ENCODE results near the gene DYNC1LI1. TPM values are rescaled to one million over a fixed set of nuclear protein-coding genes. Genes with fewer than 3 reads are reported as not detected.

Gene DYNC1LI1
- total and polyA plus RNA-seq, 2 of the 4 experiments (the other 2 are of a cell fraction) = 25.2 to 30.8 TPM

DNA sequence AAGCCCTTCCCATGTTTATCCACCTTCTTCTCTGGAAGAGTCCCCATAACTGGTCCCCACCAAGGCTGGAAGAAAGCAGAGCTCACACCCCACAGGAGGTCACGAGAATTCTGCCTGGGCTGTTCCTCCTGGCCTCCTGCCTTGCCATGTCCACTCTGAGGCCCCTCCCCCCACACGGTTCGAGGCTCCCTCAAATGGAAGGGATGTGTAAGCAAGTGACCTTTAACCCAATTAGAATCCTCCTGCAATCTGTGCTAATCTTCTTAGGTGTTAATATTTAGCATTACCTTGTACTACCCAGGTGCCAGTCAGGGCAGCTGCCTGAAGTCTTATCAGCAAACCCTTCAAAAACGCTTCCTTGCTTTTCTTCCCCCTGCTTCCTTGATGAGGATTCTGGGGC is 32.4 kb upstream of the DYNC1LI1 start:
- CTCF ChIA-PET = no interaction called here

More for the DNA sequence above, 32.4 kb upstream of the DYNC1LI1 start:
- no peak overlapping the region for H4K8ac ChIP-seq (ENCODE audit: low read depth in 2 of 2, low read length in 2 of 2)
- in situ Hi-C loops (cut with MboI; ENCODE audit: low sequenced_read_pairs) = no loop called here
- no peak overlapping the region for H4K5ac ChIP-seq (ENCODE audit: low read depth, low read length)
- H3K36me3 ChIP-seq (ENCODE audit: control insufficient read depth, insufficient read depth, low read length) = no peaks in the 10 kb centered on the region
- no peak overlapping the region for H3K4me3 ChIP-seq (ENCODE audit: insufficient read depth, low read depth, low read length)
- H2BK5ac ChIP-seq (ENCODE audit: low read depth, low read length, poor library complexity, severe bottlenecking) = no peak overlapping the region
- TF ChIP-seq FOS (IDR thresholded peaks at IDR 0.05; ENCODE audit: low read depth, low read length) (no peak), CEBPB (IDR thresholded peaks at IDR 0.05; ENCODE audit: low read depth, low read length) (no peak), MXI1 (IDR thresholded peaks at IDR 0.05; ENCODE audit: borderline replicate concordance, low read depth, low read length) (no peak), MAFK (IDR thresholded peaks at IDR 0.05; ENCODE audit: low read depth, low read length) (no peak), RCOR1 (IDR thresholded peaks at IDR 0.05; ENCODE audit: insufficient replicate concordance, low read length) (no peak), RFX5 (IDR thresholded peaks at IDR 0.05; ENCODE audit: low read depth, low read length) (no peak)
- TF ChIP-seq, protein P1, sequence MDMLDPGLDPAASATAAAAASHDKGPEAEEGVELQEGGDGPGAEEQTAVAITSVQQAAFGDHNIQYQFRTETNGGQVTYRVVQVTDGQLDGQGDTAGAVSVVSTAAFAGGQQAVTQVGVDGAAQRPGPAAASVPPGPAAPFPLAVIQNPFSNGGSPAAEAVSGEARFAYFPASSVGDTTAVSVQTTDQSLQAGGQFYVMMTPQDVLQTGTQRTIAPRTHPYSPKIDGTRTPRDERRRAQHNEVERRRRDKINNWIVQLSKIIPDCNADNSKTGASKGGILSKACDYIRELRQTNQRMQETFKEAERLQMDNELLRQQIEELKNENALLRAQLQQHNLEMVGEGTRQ (IDR thresholded peaks at IDR 0.05; ENCODE audit: low read depth, low read length) = no peak
- TF ChIP-seq, protein P2, sequence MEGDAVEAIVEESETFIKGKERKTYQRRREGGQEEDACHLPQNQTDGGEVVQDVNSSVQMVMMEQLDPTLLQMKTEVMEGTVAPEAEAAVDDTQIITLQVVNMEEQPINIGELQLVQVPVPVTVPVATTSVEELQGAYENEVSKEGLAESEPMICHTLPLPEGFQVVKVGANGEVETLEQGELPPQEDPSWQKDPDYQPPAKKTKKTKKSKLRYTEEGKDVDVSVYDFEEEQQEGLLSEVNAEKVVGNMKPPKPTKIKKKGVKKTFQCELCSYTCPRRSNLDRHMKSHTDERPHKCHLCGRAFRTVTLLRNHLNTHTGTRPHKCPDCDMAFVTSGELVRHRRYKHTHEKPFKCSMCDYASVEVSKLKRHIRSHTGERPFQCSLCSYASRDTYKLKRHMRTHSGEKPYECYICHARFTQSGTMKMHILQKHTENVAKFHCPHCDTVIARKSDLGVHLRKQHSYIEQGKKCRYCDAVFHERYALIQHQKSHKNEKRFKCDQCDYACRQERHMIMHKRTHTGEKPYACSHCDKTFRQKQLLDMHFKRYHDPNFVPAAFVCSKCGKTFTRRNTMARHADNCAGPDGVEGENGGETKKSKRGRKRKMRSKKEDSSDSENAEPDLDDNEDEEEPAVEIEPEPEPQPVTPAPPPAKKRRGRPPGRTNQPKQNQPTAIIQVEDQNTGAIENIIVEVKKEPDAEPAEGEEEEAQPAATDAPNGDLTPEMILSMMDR (conservative IDR thresholded peaks at IDR 0.05; ENCODE audit: low read depth, low read length) = no peak
- H2BK20ac ChIP-seq (ENCODE audit: low read depth, low read length) = no peak overlapping the region
- H3K4me2 ChIP-seq (ENCODE audit: low read depth, low read length) = no peak overlapping the region
- H3K27me3 ChIP-seq (ENCODE audit: control insufficient read depth, insufficient read depth, low read length) = no peaks in the 10 kb centered on the region
- H3K79me1 ChIP-seq (ENCODE audit: low read depth in 1 of 2, low read length in 2 of 2) = no peaks in the 10 kb centered on the region
- no peaks in the 10 kb centered on the region for H3K4me1 ChIP-seq (ENCODE audit: control insufficient read depth, insufficient read depth, low read length)
- H2BK15ac ChIP-seq (ENCODE audit: low read depth, low read length) = no peak overlapping the region
- no peak overlapping the region for H3K4ac ChIP-seq (ENCODE audit: low read depth, low read length)
- dilution Hi-C loops (cut with HindIII; ENCODE audit: low sequenced_read_pairs, unreplicated experiment) = no loop called here
- no peak overlapping the region for H3K27ac ChIP-seq (ENCODE audit: insufficient read depth, low read length)
- no peak overlapping the region for H3K9ac ChIP-seq (ENCODE audit: low read depth, low read length)
- H3K23ac ChIP-seq (ENCODE audit: low read depth, low read length) = no peak overlapping the region
- no peak for ATAC-seq (ENCODE audit: low read depth)
- no TSS peak for BruUV-seq (replicated peaks)
- intact Hi-C loops (cut with micrococcal nuclease) = no loop called here
- no peaks in the 10 kb centered on the region for H3K9me3 ChIP-seq (ENCODE audit: control insufficient read depth, insufficient read depth, low read length)
- no peak overlapping the region for H3K18ac ChIP-seq (ENCODE audit: low read depth, low read length)
- no peak overlapping the region for H4K91ac ChIP-seq (ENCODE audit: insufficient read depth, low read depth, low read length)
- H3K14ac ChIP-seq (replicated peaks; ENCODE audit: low read depth, low read length) = no peak overlapping the region
- no peak overlapping the region for H2AK9ac ChIP-seq (replicated peaks; ENCODE audit: low read depth, low read length, poor library complexity)
- H2AK5ac ChIP-seq (ENCODE audit: low read depth, low read length) = no peak overlapping the region
- H3K9me1 ChIP-seq (ENCODE audit: insufficient read depth, low read length) = no peaks in the 10 kb centered on the region
- H2AFZ ChIP-seq (replicated peaks; ENCODE audit: low read length, poor library complexity) = no peak overlapping the region
- no peak overlapping the region for H2BK120ac ChIP-seq (ENCODE audit: low read depth, low read length)
- WGBS, 2 experiments (ENCODE audit: extremely low coverage in 2 of 2, insufficient read length in 1 of 2) = no CpG with 5 or more reads among the region's 4 CpGs
- no peak overlapping the region for H3K56ac ChIP-seq (ENCODE audit: extremely low read depth, insufficient read depth, low read length)
- POLR2A ChIA-PET (ENCODE audit: unreplicated experiment) = no interaction called here
- no peaks in the 10 kb centered on the region for H4K20me1 ChIP-seq (ENCODE audit: insufficient read depth, low read length)
- no peak for DNase-seq

Data from IMR-90 (cell line).